HG03342 (cell line): ENCODE results near the gene CYP11A1.

Experiments
- ATAC-seq: cut with Tn5 transposase; IDR thresholded peaks from one replicate; pipeline ENCODE4 v1.9.1; 2021; ENCODE audit warnings: mild to moderate bottlenecking, moderate library complexity; ENCODE audit not compliant: unreplicated experiment

The CYP11A1 gene

GRCh38 chr15:74328331-74329056 lies 39.0 kb downstream of the CYP11A1 start:
- ATAC-seq = no peak

DNA sequence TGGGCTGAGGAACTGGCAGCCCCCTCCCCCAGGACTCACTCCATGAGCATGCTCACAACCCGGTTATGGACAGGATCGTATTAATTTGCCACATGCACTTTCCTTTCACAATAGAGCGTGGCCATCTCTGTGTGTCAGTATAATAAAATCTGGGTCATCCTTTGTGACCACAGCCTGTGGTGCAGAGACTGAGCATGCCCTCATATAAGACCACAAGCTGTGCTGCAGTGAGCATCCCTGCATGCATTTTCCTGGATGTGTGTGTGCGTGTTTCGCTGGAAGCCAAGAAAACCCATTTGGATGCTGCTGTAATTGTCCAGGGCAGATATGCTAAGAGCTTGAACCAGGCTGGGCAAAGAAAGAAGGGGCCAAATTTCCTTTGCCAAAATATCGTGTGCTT lies 39.7 kb downstream of the CYP11A1 start:
- no peak for ATAC-seq

DNA sequence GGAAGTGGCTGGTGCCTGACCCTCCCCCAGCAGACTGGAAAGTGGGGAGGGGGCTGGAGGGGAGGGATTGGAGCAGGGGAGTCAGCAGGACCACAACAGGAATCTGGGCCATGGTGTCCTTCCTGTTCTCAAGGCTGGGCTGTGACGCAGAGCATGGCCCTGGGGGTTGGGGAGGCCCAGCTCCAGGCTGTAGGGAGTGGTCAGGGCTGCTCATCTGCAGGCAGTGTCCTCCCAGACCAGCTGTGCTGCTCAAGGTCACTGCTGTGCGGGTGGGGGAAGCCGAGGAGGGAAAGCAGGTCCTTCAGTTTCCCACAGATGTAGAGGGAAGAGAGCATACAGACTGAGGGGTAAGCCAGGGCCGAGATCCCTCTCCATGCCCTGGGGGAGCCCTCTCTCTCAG lies 40.7 kb downstream of the CYP11A1 start:
- no peak for ATAC-seq

- ATAC-seq = no peak
These were observed 42.7 kb downstream of the CYP11A1 start for GRCh38 chr15:74324714-74325113.

GRCh38 chr15:74322558-74323180 lies 44.8 kb downstream of the CYP11A1 start:
- no peak for ATAC-seq

- no peak for ATAC-seq
These were observed 46.8 kb downstream of the CYP11A1 start for GRCh38 chr15:74320352-74321247.

GRCh38 chr15:74319596-74320351 lies 47.7 kb downstream of the CYP11A1 start:
- no peak for ATAC-seq

- ATAC-seq = no peak
These were observed 48.3 kb downstream of the CYP11A1 start for GRCh38 chr15:74319138-74319460.

DNA sequence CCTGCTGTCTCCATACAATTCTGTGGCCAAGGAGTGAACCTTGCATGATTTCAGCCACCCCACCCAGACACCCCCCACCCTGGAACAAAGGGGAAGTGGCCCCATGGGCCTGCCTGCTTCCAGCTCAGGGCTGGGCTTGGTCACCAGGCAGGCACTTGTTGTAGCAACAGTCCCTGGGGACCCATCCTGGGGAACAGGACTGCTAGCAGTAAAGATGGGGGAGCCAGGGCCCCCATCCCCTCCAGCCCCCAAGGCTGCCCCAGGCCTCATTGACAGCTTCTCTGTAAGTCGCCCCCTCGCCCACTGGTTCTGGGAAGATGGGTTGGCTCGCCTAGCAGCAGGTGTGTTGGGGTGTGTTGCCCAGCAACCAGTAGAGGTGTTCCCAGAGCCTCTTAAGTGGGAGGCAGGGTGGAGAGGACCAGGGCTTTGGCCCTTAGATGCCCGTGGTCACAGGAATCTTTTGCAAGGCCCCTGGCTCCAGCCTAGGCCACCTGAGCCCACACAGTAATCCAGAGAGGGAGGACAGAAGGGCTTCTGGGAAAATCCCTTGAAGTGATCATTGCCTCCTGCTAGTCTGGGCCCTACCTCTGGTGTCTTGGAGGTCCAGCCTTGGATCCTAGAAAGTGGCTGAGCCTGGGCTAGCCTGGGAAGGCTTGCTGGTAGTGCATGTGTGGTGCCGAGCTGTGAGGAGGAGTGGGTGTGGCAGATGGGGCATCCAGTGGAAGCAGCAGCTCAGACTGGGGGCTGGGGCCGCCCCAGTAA lies 48.9 kb downstream of the CYP11A1 start:
- ATAC-seq = no peak

GRCh38 chr15:74317820-74318375 lies 49.5 kb downstream of the CYP11A1 start:
- ATAC-seq = no peak

- no peak for ATAC-seq
These were observed 51.3 kb downstream of the CYP11A1 start for GRCh38 chr15:74316141-74316540.

DNA sequence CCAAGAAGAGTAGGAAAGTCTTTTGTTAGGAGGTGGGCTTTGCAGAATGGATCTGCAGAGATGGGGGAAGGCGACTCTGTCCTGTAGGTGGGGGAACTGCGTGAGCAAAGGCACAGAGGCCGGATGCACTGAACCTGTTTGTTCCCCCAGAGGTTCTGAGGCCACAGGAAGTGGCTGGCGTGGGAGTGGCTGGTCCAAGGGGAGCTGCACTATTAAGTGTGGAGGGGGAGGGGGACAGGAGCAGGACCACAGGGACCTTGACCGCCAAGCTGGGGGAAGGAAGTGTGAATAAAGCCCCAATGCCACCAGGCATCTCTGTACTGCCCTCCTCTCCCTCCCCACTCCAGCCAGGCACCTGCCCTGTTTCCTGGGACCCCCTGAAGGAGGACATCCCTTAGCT lies 51.8 kb downstream of the CYP11A1 start:
- ATAC-seq = no peak

DNA sequence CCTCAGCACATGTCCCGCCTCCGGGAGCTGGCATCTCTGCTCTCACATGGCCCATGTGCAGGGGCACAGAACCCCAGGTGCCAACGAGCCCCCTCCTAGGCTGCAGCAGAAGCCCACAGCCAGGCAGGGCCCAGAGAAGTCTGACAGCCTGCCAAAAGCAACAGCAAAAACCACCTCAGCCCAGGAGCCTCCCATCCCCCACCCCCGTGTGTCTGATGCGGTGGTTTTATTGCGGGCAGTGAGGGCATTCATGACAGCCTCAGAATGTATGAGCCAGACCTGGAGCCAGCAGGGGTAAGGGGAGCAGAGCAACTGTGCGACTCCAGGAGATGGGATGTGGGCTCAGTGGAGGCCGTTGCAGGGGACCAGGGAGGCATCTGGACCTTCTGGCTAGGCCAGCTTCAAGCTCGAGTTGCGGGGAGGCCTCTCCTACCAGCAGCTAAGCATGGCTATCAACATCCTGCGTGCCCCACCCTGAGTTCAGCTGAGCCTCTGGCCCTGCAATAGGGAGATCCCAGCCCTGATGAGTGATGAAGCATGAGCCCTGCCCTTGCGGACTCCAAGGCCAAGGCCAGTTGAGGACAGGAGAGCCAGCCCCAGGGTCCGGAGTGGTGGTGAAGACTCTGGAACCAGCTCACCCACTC lies 52.5 kb downstream of the CYP11A1 start:
- ATAC-seq = no peak

DNA sequence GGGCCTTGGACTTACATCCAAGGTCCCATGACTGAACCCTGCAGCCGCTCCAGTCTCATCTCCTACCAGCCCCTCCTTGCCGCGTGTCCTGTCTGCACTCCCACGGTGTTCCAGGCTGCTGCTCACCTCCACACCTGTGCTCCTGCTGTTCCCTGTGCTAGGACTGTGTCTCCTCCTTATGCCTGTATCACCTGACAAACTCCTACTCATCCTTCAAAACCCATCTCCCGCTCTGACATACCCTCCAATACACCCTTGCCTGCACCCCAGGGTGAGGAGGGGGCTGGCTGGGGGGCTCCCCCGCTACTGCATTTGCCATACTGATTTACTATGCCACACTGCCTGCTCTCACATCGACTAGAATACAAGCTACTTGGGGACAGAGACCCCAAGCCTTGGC lies 53.6 kb downstream of the CYP11A1 start:
- ATAC-seq = no peak

DNA sequence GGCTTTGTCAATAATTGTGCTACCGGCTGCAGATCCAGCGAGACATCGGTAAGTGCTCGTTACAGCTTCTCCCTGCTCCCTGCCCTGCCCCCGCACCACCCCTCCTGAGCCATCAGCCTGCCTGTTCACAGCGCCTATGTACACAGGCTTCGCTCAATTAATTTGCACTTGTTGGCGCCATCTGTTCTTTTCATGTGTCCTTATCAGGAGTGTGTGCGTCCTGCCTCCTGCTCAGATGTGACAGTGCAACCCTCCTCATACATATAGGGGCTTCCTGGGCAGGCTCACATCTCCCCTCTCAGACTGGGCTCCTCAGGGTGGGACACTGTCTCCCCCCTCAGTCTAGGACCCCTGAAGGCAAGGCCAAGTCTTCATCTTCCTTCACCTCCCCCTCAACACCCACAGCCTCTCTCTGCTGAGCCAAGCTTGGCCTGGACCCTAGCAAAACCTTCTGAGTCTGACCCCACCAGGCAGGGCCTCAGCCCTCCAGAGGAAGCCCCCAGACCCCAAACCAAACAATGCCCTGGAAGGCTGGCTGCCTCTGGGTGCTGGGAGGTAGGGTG lies 54.9 kb downstream of the CYP11A1 start:
- ATAC-seq = no peak

DNA sequence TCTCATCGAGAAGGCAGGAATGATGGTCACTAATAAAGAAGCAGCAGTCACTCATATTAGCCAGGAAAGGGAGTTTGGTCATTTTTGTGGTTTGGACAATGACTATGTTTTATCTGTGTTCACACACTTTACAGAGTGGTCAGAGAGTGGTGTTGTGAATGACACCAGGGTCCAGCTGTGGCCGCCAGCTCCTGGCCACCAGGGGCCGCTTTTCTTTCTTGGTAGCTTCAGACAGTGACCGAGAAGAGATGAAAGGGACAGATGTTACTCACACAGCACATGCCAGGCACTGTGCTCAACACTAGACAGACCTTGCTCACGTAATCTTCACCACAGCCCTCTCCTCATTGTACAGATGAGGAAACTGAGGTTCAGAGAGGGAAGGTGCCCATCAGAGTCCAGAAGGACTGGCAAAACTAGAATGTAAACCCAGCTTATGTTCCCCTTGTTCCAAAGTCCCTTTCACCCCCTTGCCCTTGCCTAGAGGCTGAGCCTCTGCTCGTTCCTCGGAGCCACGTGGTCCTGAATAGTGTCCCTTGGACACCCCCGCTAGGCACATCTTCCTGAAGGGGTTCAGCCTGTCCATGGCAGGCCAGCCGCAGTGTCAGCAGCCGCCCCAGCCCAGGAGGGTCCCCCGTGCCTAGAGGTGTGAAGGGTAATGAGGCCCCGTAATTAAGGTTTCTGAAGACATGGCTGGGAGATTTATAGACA lies 55.6 kb downstream of the CYP11A1 start:
- ATAC-seq = no peak

GRCh38 chr15:74307827-74308811 lies 59.3 kb downstream of the CYP11A1 start:
- ATAC-seq = no peak
